ENCODE data around the gene ZNF654.
"Not testable (repeated sequence)": the region's sequence is repeated elsewhere in the genome, so short reads cannot be mapped to it uniquely, and the experiment has no call there.

ZNF654 gene

GRCh38 chr3:88061746-88062145 lies 2.7 kb downstream of the ZNF654 start:
- DNase-seq = no peak

- no peak for DNase-seq
These were observed 16.0 kb downstream of the ZNF654 start for GRCh38 chr3:88075072-88075471.

GRCh38 chr3:88075497-88075896 lies 16.4 kb downstream of the ZNF654 start:
- no peak for DNase-seq

- no peak for DNase-seq
These were observed 17.7 kb downstream of the ZNF654 start for GRCh38 chr3:88076712-88077111.

GRCh38 chr3:88078932-88079331 lies 19.9 kb downstream of the ZNF654 start:
- no peak for DNase-seq

- no peak for DNase-seq
These were observed 23.8 kb downstream of the ZNF654 start for GRCh38 chr3:88082854-88083253.

GRCh38 chr3:88084097-88084501 lies 25.0 kb downstream of the ZNF654 start:
- DNase-seq = no peak

- DNase-seq = no peak
These were observed 31.6 kb downstream of the ZNF654 start for GRCh38 chr3:88090681-88091080.

- no peak for DNase-seq
These were observed 33.2 kb downstream of the ZNF654 start for GRCh38 chr3:88092270-88092669.

- DNase-seq = no peak
These were observed 34.2 kb downstream of the ZNF654 start for GRCh38 chr3:88093266-88093665.

GRCh38 chr3:88101142-88101541 lies 42.1 kb downstream of the ZNF654 start:
- no peak for DNase-seq

- DNase-seq = no peak
These were observed 46.3 kb downstream of the ZNF654 start for GRCh38 chr3:88105325-88105724.

GRCh38 chr3:88112289-88112688 lies 53.2 kb downstream of the ZNF654 start:
- DNase-seq = no peak

- DNase-seq = peak; percentile 1 to 15
These were observed 54.5 kb downstream of the ZNF654 start for GRCh38 chr3:88113311-88114162.

GRCh38 chr3:88114878-88115549 lies 56.0 kb downstream of the ZNF654 start:
- no peak for DNase-seq

GRCh38 chr3:88117683-88118082 lies 58.6 kb downstream of the ZNF654 start:
- no peak for DNase-seq

GRCh38 chr3:88118603-88119002 lies 59.5 kb downstream of the ZNF654 start:
- DNase-seq = not testable (repeated sequence)

GRCh38 chr3:88123526-88123925 lies 64.5 kb downstream of the ZNF654 start:
- DNase-seq = no peak

GRCh38 chr3:88131695-88132094 lies 72.6 kb downstream of the ZNF654 start:
- DNase-seq = no peak

- no peak for DNase-seq
These were observed 73.8 kb downstream of the ZNF654 start for GRCh38 chr3:88132894-88133293.

- DNase-seq = no peak
These were observed 74.7 kb downstream of the ZNF654 start for GRCh38 chr3:88133711-88134263.

- DNase-seq = no peak
These were observed 78.8 kb downstream of the ZNF654 start for GRCh38 chr3:88137836-88138235.

GRCh38 chr3:88141458-88142083 lies 82.5 kb downstream of the ZNF654 start:
- DNase-seq = no peak

Measured in NCI-H1930 (cell line).